Dermis microvascular lymphatic vessel endothelial cell (primary cell): ENCODE data around the gene SPHK1. TPM values are rescaled to one million over a fixed set of nuclear protein-coding genes. Genes with fewer than 3 reads are reported as not detected.
A peak's percentile ranks its signal among the peaks of the same experiment; 100 is the strongest.
"Not testable (repeated sequence)": the region's sequence is repeated elsewhere in the genome, so short reads cannot be mapped to it uniquely, and the experiment has no call there.

Experiments used
- DNase-seq, 2 donors: peaks; one replicate each; pipeline versions ENCODE4 v3.0.0 to v3.0.0-alpha.2; 2010; ENCODE audit warnings: low read depth in 2 of 2
- total RNA-seq: library from RNA; depleted of rRNA; stranded (reverse); fragments of >200 nt; gene quantifications from 2 replicates; pipeline ENCODE4 v1.2.1, GENCODE V29; 2014

Gene SPHK1, protein sequence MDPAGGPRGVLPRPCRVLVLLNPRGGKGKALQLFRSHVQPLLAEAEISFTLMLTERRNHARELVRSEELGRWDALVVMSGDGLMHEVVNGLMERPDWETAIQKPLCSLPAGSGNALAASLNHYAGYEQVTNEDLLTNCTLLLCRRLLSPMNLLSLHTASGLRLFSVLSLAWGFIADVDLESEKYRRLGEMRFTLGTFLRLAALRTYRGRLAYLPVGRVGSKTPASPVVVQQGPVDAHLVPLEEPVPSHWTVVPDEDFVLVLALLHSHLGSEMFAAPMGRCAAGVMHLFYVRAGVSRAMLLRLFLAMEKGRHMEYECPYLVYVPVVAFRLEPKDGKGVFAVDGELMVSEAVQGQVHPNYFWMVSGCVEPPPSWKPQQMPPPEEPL
- 196 and 380 TPM in 2 replicates for total RNA-seq

DNA sequence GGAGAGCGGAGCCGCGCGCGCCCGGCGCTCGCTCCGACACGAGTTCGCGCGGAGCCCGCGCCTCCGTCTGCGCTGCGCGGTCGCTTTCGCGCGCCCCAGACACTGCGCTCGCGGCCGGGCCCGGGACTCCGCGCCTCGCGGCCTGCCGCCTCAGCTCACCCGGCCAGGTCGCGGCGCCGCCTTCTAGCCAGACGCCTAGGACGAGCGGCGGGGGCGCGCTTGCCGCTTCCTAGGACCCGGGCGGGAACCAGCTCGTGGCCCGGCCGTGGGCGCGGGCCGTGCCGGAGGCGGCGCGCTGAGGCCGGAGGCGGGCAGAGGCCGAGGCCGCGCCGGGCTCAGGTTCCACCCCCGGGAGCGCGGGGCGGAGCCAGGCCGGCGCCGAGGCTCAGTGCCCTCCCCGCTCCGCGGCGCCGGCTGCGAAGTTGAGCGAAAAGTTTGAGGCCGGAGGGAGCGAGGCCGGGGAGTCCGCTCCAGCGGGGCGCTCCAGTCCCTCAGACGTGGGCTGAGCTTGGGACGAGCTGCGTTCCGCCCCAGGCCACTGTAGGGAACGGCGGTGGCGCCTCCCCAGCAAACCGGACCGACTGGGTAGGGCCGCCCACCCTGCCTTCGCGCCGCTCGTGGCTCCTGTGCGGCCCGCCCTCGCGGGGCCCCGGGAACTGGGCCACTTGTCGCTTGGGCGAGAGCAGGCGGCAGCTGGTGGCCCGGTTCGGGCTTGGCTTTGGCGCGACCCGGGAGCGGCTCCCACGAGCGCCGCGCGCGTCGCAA lies at the start of gene SPHK1:
Gene SPHK1 (plus strand): TSS at position 388 of the 765 bp plus-strand sequence. CDS start 1,036 bp downstream, outside the sequence.
- peak in 1 of 2 donors; percentile 84 for DNase-seq

DNA sequence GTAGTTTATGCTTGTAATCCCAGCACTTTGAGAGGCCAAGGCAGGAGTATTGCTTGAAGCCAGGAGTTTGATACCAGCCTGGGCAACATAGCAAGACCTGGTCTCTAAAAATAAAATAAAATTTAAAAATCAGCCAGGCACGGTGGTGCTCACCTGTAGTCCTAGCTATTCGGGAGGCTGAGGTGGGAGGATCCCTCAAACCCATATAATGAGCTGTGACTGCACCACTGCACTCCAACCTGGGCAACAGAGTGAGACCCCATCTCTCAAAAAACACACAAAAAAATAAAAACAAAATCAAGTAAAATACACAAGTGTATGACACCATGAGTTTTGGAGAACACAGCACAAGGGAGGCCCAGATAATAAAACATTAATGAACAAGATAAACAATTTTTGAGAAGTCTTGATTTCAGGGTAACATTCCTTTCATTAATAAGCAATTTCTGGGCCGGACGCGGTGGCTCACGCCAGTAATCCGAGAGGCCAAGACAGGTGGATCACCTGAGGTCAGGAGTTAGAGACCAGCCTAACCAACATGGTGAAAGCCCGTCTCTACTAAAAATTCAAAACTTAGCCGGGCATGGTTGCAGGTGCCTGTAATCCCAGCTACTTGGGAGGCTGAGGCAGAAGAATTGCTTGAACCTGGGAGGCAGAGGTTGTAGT lies 48.6 kb upstream of the SPHK1 start:
- DNase-seq: no peak

DNA sequence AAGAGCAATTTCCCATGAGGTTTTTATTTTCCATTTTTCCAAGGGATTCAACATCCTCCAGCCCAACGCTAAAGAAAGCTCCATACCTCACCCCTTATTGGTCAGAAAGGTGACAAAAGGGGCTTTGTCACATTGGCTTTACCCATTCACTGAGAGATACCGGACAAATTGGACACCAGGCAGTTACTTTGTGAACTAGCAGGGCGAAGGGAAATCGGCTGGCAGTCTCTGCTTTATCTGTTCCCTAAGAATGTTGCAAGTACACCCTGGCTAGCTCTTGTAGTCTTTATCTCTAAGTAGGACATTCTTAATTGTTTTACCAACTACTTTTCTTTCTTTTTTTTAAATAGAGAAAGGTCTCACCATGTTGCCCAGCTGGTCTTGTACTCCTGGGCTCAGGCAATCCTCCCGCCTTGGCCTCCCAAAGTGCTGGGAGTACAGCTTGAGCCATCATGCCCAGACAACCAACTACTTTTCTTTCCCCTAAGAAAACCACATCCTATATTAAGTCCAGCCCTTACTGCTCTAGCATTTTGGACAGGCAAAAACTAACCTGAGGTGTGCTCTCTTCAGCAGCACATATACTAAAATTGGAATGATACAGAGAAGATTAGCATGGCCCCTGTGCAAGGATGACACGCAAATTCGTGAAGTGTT lies 47.5 kb upstream of the SPHK1 start:
- DNase-seq: no peak

DNA sequence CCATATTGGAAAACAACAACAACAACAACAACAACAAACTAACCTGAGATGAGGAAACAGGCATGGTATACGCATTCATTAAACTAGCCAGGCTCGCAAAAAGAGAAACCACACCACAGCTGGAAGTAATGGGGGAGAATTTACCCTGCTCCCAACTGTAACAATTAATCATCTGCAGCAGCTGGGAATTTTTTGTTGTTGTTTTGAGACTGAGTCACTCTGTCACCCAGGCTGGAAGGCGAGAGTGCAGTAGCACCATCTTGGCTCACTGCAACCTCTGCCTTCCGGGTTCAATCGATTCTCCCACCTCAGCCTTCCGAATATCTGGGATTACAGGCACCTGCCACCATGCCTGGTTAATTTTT lies 47.0 kb upstream of the SPHK1 start:
- DNase-seq: peak in 1 of 2 donors; percentile 35

DNA sequence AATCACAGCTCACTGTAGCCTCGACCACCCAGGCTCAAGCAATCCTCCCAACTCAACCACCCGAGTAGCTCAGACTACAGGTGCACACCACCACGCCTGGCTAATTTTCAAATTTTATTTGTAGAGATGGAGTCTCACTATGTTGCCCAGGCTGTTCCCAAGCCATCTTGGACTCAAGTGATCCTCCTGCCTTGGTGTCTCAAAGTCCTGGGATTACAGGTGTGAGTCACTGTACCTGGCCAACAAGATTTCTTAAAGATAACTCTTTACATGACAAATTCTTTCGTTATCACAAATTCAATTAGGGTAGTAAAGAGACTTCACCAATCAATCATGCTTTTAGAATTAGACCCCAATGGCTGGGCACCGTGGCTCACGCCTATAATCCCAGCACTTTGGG lies 43.1 kb upstream of the SPHK1 start:
- no peak for DNase-seq

DNA sequence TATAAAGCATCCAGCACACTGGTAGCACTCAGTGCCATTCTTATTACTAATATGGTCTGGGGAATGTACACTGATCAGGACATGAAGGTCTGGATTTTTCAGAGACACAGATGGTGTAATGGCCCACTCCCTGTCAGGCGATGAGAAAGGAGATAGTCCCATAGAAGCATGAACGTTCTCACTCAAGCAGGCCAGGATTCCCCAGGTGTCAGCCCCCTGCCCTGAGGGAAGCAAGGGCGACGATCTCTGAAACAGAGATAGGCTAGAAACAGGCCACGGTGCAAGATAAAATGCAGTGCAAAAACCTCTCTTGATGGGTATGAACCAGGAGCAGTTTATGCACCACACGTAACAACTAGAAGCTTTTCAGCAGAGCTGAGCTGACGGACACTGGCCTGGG lies 41.3 kb upstream of the SPHK1 start:
- DNase-seq: no peak

DNA sequence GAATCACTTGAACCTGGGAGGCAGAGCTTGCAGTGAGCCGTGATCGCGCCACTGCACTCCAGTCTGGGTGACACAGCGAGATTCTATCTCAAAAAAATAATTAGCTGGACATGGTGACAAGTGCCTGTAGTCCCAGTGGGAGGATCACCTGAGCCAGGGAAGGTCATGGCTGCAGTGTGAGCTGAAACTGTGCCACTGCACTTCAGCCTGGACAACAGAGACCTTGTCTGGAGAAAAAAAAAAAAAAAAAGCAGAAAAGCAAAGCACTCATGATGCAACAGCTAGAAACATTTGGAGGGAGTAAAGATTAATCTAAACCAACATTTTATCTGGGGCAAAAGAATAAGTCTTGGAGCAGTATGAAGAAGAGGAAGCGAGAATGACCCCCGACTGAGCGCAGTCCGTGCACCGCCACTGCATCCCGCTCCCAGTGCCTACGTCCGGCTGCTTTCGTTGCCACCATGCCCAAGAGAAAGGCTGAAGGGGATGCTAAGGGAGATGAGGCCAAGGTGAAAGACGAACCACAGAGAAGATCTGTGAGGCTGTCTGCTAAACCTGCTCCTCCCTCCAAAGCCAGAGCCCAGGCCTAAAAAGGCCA lies 38.9 kb upstream of the SPHK1 start:
- DNase-seq: no peak

DNA sequence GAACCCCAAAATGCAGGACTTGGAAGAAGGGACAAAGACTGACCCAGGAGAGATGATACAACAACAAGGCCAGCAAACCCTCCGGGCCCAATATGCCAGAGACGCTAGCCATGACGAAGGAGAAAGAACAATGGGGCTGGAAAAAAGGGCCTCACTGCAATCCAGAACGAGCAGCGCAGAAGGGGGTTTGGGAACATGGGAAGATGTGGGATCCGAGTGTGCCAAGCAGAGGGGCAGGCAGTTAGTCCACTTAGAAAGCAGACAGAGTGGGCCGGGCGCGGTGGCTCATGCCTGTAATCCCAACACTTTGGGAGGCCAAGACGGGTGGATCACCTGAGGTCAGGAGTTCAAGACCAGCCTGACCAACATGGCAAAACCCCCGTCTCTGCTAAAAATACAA lies 37.5 kb upstream of the SPHK1 start:
- not testable (repeated sequence) for DNase-seq

DNA sequence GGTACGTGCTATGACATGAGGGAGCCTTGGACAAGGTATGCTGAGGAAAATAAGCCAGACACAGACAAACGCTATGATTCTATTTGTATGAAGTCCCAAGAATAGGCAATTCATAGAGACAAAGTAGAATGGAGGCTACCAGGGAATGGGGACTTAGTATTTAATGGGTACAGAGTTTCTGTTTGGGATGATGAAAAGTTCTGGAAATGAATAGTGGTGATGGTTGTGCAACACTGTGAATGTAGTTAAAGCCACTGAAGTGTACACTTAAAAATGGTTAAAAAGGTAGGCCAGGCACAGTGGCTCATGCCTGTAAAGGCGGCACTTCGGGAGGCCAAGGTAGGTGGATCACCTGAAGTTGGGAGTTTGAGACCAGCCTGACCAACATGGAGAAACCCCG lies 33.9 kb upstream of the SPHK1 start:
- no peak for DNase-seq

DNA sequence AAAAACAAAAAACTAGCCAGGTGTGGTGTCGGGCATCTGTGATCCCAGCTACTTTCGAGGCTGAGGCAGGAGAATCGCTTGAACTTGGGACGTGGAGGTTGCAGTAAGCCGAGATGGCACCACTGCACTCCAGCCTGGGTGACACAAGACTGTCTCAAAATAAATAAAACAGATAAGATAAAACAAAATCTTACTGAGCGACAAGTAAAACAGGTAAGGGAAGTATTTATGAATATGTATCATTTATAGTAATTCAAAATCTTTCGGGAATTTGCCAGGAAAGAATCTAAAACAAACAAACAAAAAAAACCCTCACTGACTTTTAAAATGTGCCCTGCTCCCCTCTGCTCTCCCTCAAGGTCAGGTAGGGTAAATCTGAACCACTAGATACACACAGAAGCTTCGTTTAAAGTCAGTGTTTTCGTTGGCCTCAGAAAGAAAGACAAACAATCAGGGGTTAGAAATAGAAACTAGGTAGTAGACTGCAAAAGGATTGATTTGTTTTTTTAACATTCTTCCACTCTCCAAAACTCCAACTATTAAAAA lies 32.8 kb upstream of the SPHK1 start:
- peak; percentile 59 to 65 for DNase-seq

DNA sequence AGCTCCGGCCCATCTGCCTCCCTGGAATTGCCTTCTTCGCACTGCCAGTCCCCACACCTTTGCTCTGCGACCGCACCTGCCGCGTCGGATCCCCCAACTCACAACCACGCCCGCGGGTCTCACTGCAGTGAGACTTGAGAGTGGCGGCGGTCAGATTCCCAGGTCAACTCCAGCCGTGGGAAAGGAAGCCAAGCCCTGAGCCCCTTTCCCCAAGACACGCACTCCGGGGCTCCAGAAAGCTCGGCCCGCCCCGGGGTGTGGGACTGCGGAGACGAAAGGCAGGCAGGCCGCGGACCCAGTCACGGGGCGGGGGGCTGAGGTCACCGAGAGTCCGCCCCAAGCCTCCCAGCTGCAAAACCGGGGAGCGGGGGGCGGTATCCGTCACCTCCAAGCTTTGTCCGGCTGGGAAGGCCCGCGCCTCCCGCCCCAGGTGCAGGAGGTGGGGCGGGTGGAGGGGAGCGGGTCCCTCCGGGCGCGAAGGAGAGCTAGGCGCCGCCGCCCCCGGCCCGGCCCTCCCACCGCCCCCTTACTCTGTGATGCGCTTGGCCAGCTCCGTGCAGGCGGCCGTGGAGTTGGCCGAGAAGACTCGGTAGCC lies 31.3 kb upstream of the SPHK1 start:
- DNase-seq: peak in 1 of 2 donors; percentile 30

DNA sequence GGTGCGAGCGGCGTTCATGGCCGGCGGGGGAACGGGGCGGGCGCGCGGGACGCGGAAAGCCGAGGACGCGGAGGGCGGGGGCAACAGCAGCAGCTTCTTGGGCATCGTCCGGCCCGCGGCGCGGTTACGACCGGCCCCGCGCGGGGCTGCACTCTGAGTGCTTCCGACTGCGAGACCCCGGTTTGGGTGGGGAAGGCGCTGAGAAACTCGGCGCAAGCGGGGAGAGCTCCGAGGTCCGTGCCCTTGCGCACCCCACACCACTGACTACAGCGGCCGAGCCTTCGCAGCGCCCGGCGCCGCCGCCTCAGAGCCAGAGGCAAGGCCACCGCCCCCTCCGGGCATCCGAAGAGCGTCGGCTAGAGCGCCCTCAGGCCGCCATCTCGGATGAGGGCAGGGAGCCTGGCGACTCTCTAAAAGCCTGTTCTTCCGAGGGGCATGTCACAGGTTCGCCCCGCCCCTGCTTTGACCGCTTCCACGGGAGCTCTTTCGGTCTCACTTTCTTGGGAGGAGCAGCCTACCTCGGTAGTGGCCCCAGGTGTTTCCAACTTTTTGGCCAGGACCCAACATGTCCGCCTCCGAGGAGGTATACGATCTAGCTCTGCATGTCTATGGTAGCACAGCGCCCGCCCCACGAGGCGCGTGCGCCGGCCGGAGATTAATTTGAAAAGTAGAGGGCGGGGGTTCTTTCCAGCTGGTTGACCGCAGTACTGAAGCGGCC lies 30.7 kb upstream of the SPHK1 start, which contains the start of gene PRPSAP1:
Gene PRPSAP1 (minus strand): TSS at position 318 of the 718 bp plus-strand sequence. CDS start 213 bp downstream, at position 105.
- peak; percentile 73 to 92 for DNase-seq

DNA sequence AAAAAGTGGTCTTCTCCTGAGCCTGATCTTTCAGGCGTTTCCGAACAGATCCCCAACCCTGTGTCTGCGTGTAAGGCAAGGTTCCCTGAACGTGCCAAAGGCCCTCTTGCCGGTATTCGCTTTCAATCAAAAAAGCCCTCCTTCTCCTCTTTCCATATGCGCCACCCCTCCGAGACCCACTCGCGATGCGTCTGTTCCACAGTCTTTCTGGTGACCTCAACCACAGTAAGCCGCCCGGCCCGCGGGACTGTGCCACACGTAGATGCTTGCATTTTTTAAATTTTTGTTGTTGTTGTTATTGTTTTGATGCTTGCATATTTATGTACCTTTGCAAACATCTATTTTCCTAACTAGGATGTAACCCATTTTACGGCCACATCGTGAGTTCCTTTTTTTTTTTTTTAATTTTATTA lies 30.1 kb upstream of the SPHK1 start:
- DNase-seq: no peak

DNA sequence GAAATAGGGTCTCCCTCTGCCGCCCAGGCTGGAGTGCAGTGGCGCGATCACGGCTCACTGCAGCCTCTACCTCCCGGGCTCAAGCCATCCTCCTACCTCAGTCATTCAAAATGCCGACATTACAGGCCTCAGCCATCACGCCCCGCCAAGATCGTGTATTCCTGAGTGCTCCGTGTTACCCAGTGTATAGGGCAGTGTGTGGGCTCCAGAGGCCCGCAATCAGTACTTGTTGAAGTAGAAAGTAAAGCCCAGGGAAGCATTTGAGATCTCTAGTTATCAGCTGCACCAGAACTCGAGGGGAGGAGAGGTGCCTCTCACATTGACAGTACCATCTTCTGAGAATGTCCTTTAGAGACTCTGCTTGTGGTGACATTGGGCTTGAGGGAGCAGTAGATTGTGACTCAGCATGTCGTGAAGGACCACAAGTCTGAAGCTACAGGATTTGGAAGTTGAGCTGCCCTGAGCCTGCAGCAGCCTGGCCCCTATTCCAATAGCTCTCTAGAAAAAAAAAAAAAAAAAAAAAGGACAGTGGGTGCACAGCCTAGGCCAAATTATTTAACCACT lies 29.6 kb upstream of the SPHK1 start:
- DNase-seq: no peak

DNA sequence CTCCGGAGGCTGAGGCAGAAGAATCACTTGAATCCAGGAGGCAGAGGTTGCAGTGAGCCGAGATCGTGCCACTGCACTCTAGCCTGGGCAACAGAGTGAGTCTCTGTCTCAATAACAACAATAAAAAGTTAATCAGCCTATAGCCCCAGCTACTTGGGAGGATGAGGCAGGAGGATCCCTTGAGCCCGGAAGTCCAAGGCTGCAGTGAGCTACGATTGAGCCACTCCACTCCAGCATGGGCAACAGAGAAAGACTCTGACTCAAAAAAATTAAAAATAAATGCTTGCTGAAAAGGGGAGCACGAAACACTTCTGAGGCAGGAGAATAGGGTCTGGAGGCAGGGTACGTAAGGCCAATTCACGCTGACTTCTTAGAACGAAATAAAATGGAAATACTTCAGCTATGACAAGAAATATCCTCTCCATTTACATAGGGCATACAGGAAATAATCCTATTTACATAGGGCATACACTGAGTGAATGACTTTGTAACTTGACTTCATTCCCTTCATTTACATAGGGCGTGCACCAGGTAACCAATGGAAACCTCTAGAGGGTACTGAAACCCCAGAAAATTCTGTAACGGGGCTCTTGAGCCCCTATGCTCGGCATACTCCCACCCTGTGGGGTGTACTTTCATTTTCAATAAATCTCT lies 27.5 kb upstream of the SPHK1 start:
- DNase-seq: no peak

DNA sequence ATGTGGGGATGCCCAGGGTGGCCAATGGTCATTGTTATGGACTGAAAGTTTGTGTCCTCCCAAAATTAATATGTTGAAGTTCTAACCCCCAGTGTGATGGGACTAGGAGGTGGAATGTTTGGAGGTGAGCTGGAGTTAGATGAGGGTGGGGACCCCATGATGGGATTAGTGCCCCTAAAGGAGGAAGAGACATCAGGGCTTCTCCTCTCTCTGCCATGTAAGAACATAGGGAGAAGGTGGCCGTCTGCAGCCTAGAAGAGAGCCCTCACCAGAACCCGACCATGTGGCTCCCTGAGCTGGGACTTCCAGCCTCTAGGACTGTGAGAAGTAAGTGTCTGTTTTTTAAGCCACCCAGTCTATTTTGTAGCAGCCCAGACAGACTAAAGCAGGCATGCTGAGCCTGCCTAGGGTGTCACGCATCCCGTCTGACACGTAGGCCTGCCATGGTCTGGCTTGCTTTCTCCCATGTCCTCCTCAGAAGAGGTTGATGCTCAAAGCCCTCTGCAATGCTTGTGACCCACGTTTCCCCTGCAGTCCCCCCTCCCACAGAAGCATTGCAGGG lies 26.7 kb upstream of the SPHK1 start:
- DNase-seq: no peak

DNA sequence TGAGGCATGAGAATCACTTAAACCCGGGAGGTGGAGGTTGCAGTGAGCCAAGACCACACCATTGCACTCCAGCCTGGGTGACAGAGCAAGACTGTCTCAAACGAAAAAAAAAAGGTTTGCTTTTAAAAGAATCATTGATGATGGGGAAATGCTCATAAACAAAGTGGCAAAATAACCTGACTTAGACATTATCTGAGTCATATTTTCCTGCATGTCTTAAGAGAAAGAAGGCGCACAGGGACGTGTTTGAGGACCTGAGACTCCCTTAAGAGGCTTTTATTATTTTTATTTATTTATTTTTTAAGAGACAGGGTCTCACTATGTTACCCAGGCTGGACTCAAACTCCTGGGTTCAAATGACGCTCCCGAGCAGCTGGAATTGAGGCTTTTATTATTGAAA lies 25.0 kb upstream of the SPHK1 start:
- DNase-seq: no peak

DNA sequence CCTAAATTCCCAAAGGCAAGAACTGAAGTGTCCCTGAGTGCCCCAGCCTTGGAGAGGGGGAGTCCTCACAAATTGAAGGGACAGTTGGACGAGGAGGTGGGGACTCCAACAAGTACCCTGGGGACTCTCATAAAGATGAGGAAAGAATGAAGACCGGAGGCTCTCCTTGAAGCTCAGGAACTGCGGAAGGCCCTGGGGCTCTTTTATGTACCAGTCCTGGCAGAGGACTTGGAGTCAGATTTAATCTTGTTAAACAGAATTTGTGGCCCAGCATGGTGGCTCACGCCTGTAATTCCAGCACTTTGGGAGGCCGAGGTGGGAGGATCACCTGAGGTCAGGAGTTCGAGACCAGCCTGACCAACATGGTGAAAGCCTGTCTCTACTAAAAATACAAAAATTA lies 24.6 kb upstream of the SPHK1 start:
- DNase-seq: not testable (repeated sequence)

DNA sequence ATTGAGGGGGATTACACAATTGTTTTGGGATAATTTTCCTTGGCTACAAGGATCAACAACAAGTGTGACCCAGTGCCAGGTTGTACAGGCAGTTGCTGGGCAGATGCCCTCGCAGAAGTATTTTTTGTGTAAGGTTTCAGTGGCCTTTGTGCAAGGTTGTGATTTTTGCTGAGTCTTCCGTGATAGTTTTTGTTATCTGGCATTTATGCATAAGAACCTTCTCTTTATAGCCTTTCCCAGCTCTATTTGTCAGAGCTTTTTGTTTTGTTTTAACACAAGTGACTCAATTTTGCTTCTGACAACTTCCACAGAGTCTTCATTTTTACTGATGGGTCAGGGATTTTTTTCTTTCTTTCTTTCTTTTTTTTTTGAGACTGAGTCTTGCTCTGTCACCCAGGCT lies 23.9 kb upstream of the SPHK1 start:
- DNase-seq: no peak
